H1 (cell line): ENCODE data around the gene NPIPB6. TPM values are rescaled to one million over a fixed set of nuclear protein-coding genes. Genes with fewer than 3 reads are reported as not detected.

ENCODE experiments used
- CTCF ChIA-PET: fragments of 300-600 bp; sonication (Branson Sonifier 250); formaldehyde crosslinking; loops from one replicate; lab custom pipeline; 2021; ENCODE audit not compliant: partially characterized antibody; lab: Charles Lee
- POLR2A ChIA-PET: fragments of 300-600 bp; sonication (Branson Sonifier 250); formaldehyde crosslinking; loops from one replicate; lab custom pipeline; 2021; ENCODE audit warnings: inconsistent platforms; ENCODE audit not compliant: partially characterized antibody; lab: Charles Lee
- DNase-seq, 2 experiments: peaks; one replicate each; pipeline versions ENCODE4 v3.0.0 to v3.0.0-alpha.2; 2010 to 2022; ENCODE audit warnings: low spot score in 2 of 2, low read depth in 1 of 2, mixed read lengths in 1 of 2
- FAIRE-seq: peaks from 2 replicates; lab custom pipeline; 2011; peaks lifted over from hg19 to GRCh38; lab: Jason Lieb, UNC
- H2AFZ ChIP-seq: 2 replicates; pipeline ENCODE4 v1.8.1; 2012; ENCODE audit warnings: low read length, inconsistent platforms
- H2AK5ac ChIP-seq: 2 replicates; pipeline ENCODE4 v1.6.1; 2013; ENCODE audit warnings: low read depth, low read length
- H2BK120ac ChIP-seq: replicated peaks from 2 replicates; pipeline ENCODE3; 2013; ENCODE audit warnings: low read depth, low read length, inconsistent platforms
- H2BK12ac ChIP-seq: 2 replicates; pipeline ENCODE4 v1.6.1; 2013; ENCODE audit warnings: low read depth, low read length
- H2BK15ac ChIP-seq: 2 replicates; pipeline ENCODE4 v1.6.1; 2013; ENCODE audit warnings: low read length
- H2BK20ac ChIP-seq: 2 replicates; pipeline ENCODE4 v1.6.1; 2013; ENCODE audit warnings: low read length
- H2BK5ac ChIP-seq: 2 replicates; pipeline ENCODE4 v1.6.1; 2013; ENCODE audit warnings: low read depth, low read length
- H3K14ac ChIP-seq: 2 replicates; pipeline ENCODE4 v1.6.1; 2013; ENCODE audit warnings: inconsistent platforms; ENCODE audit not compliant: insufficient read length
- H3K18ac ChIP-seq: 2 replicates; pipeline ENCODE4 v1.6.1; 2013; ENCODE audit warnings: low read length; ENCODE audit errors: extremely low read depth
- H3K23ac ChIP-seq: 2 replicates; pipeline ENCODE4 v1.6.1; 2013; ENCODE audit warnings: inconsistent platforms; ENCODE audit not compliant: insufficient read length
- H3K23me2 ChIP-seq: 2 replicates; pipeline ENCODE4 v1.6.1; 2013; ENCODE audit warnings: low read depth, low read length
- H3K27ac ChIP-seq: 2 replicates; pipeline ENCODE4 v1.6.1; 2011; ENCODE audit warnings: low read depth, low read length, inconsistent platforms
- H3K27me3 ChIP-seq, 4 experiments: replicated peaks in 1 of 4; 1 replicate in 1 of 4; 2 replicates in 3 of 4; pipeline versions ENCODE4 v1.6.1 to v1.8.1; 2011 to 2013; ENCODE audit warnings: low read length in 3 of 4, mild to moderate bottlenecking in 3 of 4, inconsistent platforms in 2 of 4, mixed read lengths in 2 of 4, moderate library complexity in 1 of 4; ENCODE audit not compliant: control insufficient read depth in 3 of 4, insufficient read depth in 3 of 4; ENCODE audit errors: extremely low read depth in 1 of 4
- H3K36me3 ChIP-seq, 4 experiments: 2 replicates each; pipeline versions ENCODE4 v1.6.1 to v1.8.1; 2011 to 2013; ENCODE audit warnings: mild to moderate bottlenecking in 4 of 4, low read length in 3 of 4, moderate library complexity in 2 of 4, control low read depth in 1 of 4, inconsistent platforms in 1 of 4; ENCODE audit not compliant: insufficient read depth in 4 of 4, control insufficient read depth in 2 of 4
- H3K4ac ChIP-seq: replicated peaks from 2 replicates; pipeline ENCODE3; 2013; ENCODE audit warnings: low read length, low read depth, mixed read lengths, inconsistent platforms; ENCODE audit not compliant: insufficient read length
- H3K4me1 ChIP-seq, 4 experiments: replicated peaks in 1 of 4; 1 replicate in 1 of 4; 2 replicates in 3 of 4; pipeline versions ENCODE4 v1.6.1 to v1.8.1; 2011 to 2013; ENCODE audit warnings: low read length in 3 of 4, inconsistent platforms in 2 of 4, mixed read lengths in 1 of 4; ENCODE audit not compliant: insufficient read depth in 4 of 4, control insufficient read depth in 3 of 4
- H3K4me2 ChIP-seq, 2 experiments: 2 replicates each; pipeline versions ENCODE4 v1.6.1 to v1.8.1; 2011 to 2013; ENCODE audit warnings: low read depth in 2 of 2, low read length in 2 of 2, control low read depth in 1 of 2, inconsistent platforms in 1 of 2, mild to moderate bottlenecking in 1 of 2; ENCODE audit not compliant: insufficient read depth in 1 of 2
- H3K4me3 ChIP-seq, 4 experiments: fragments of 200-600, 300-600 bp in 1 of 4; sonication (generic), shearing (Covaris generic), sonication (Bioruptor Twin) in 1 of 4; 2 replicates each; pipeline versions ENCODE4 v1.5.1 to v1.8.1; 2011 to 2016; ENCODE audit warnings: low read length in 4 of 4, low read depth in 3 of 4, control low read depth in 2 of 4, inconsistent platforms in 2 of 4, mild to moderate bottlenecking in 2 of 4, mixed read lengths in 1 of 4, moderate library complexity in 1 of 4; ENCODE audit not compliant: insufficient read depth in 2 of 4; ENCODE audit errors: extremely low read depth in 1 of 4
- H3K56ac ChIP-seq: replicated peaks from 2 replicates; pipeline ENCODE3; 2013; ENCODE audit warnings: low read depth, mild to moderate bottlenecking, mixed read lengths, low read length, inconsistent platforms; ENCODE audit not compliant: insufficient read length
- H3K79me1 ChIP-seq: 2 replicates; pipeline ENCODE4 v1.6.1; 2013; ENCODE audit warnings: low read depth, low read length, control low read depth
- H3K79me2 ChIP-seq, 2 experiments: 2 replicates each; pipeline versions ENCODE4 v1.6.1 to v1.8.1; 2012 to 2013; ENCODE audit warnings: low read length in 2 of 2, mild to moderate bottlenecking in 2 of 2, inconsistent platforms in 1 of 2; ENCODE audit not compliant: insufficient read depth in 2 of 2, control insufficient read depth in 1 of 2
- H3K9ac ChIP-seq, 4 experiments: replicated peaks in 1 of 4; 1 replicate in 1 of 4; 2 replicates in 3 of 4; pipeline versions ENCODE4 v1.6.1 to v1.8.1; 2011 to 2013; ENCODE audit warnings: low read depth in 3 of 4, low read length in 3 of 4, control low read depth in 2 of 4, mild to moderate bottlenecking in 2 of 4, moderate library complexity in 2 of 4, inconsistent platforms in 1 of 4; ENCODE audit errors: extremely low read depth in 1 of 4
- H3K9me3 ChIP-seq, 2 experiments: 2 replicates each; pipeline versions ENCODE4 v1.6.1 to v1.8.1; 2012 to 2013; ENCODE audit warnings: mild to moderate bottlenecking in 2 of 2, moderate library complexity in 2 of 2, control low read depth in 1 of 2, inconsistent platforms in 1 of 2, low read depth in 1 of 2, low read length in 1 of 2, mixed read lengths in 1 of 2; ENCODE audit not compliant: insufficient read depth in 2 of 2
- H4K20me1 ChIP-seq, 2 experiments: replicated peaks in 1 of 2; 2 replicates each; pipeline versions ENCODE3 to v1.8.1; 2011 to 2013; ENCODE audit warnings: inconsistent platforms in 2 of 2, low read length in 2 of 2, mild to moderate bottlenecking in 1 of 2; ENCODE audit not compliant: insufficient read depth in 2 of 2, control insufficient read depth in 1 of 2
- H4K5ac ChIP-seq: 2 replicates; pipeline ENCODE4 v1.6.1; 2013; ENCODE audit warnings: low read length, low read depth, mixed read lengths, inconsistent platforms; ENCODE audit not compliant: insufficient read length
- H4K8ac ChIP-seq: 2 replicates; pipeline ENCODE4 v1.8.0; 2013; ENCODE audit warnings: mild to moderate bottlenecking, moderate library complexity, low read length, inconsistent platforms; ENCODE audit not compliant: insufficient read depth; ENCODE audit errors: extremely low read depth
- H4K91ac ChIP-seq: replicated peaks from 2 replicates; pipeline ENCODE3; 2013; ENCODE audit warnings: low read length, mixed read lengths, inconsistent platforms; ENCODE audit not compliant: insufficient read length
- BACH1 ChIP-seq: IDR thresholded peaks from 2 replicates; pipeline ENCODE4 v1.6.1; 2012; ENCODE audit warnings: low read length, improper control_type of control experiment
- CBX5 ChIP-seq: fragments of 300-800, 300-1000 bp; sonication (generic); IDR thresholded peaks from 2 replicates; pipeline ENCODE4 v1.7.1; 2016; ENCODE audit warnings: antibody characterized with exemption, low read length, low read depth
- HDAC2 ChIP-seq, 2 experiments: fragments of 300-600 bp in 1 of 2; sonication (generic) in 1 of 2; IDR thresholded peaks; 2 replicates each; pipeline ENCODE4 v1.6.1; 2011 to 2012; ENCODE audit warnings: low read depth in 2 of 2, low read length in 2 of 2, mild to moderate bottlenecking in 2 of 2, moderate library complexity in 2 of 2, borderline replicate concordance in 1 of 2, inconsistent platforms in 1 of 2
- POLR2A ChIP-seq, 2 experiments: IDR thresholded peaks; 1 replicate in 1 of 2; 2 replicates in 1 of 2; pipeline ENCODE4 v1.6.1; 2011; ENCODE audit warnings: low read depth in 2 of 2, low read length in 2 of 2, mild to moderate bottlenecking in 2 of 2; ENCODE audit errors: control extremely low read depth in 1 of 2
- POU5F1 ChIP-seq: IDR thresholded peaks from 2 replicates; pipeline ENCODE4 v1.6.1; 2011; ENCODE audit warnings: low read depth, mild to moderate bottlenecking, low read length, moderate library complexity
- TCF12 ChIP-seq: IDR thresholded peaks from 2 replicates; pipeline ENCODE4 v1.6.1; 2011; ENCODE audit warnings: low read depth, mild to moderate bottlenecking, low read length
- TEAD4 ChIP-seq: IDR thresholded peaks from 2 replicates; pipeline ENCODE4 v1.6.1; 2012; ENCODE audit warnings: low read depth, low read length, inconsistent platforms, mixed read lengths
- WGBS, 2 experiments: shearing (Covaris generic) in 1 of 2; methylation state at CpG; one replicate each; pipeline versions ENCODE4 v1.1.6 to v1.1.7; 2013 to 2015; ENCODE audit warnings: low lambda C conversion rate in 2 of 2, mixed read lengths in 2 of 2, inconsistent platforms in 1 of 2, low coverage in 1 of 2, missing lambda C conversion rate in 1 of 2; ENCODE audit not compliant: insufficient replicate concordance in 2 of 2, insufficient coverage in 1 of 2, insufficient read length in 1 of 2; ENCODE audit errors: extremely low coverage in 1 of 2, missing lambda C conversion rate in 1 of 2; 5-methylcytosine and 5-hydroxymethylcytosine counted together
- polyA plus RNA-seq, 7 experiments: library from polyadenylated mRNA; depleted of rRNA in 3 of 7; stranded (reverse) in 5 of 7; unstranded in 2 of 7; fragments of >200 nt in 5 of 7; fragments of 200-250 nt in 2 of 7; gene quantifications; 1 replicate in 5 of 7; 2 replicates in 1 of 7; 4 replicates in 1 of 7; pipeline versions ENCODE4 v1.2.1 to v1.2.3, GENCODE V29; 2011 to 2013; ENCODE audit warnings: missing spikeins in 2 of 7, mixed read lengths in 2 of 7
- total RNA-seq: library from RNA; stranded (reverse); fragmentation: NEBNext Ultra II Directional; extraction: Animal tissue kit (Norgen Biotek cat#: 25700); gene quantifications from 2 replicates; pipeline ENCODE4 v1.2.1, GENCODE V29; 2021

The NPIPB6 gene
- total and polyA plus RNA-seq, 2 of the 8 experiments (the other 6 are each of a cell fraction or from before 2014, with no cell fraction given), result 0.83 to 1.9 TPM

DNA sequence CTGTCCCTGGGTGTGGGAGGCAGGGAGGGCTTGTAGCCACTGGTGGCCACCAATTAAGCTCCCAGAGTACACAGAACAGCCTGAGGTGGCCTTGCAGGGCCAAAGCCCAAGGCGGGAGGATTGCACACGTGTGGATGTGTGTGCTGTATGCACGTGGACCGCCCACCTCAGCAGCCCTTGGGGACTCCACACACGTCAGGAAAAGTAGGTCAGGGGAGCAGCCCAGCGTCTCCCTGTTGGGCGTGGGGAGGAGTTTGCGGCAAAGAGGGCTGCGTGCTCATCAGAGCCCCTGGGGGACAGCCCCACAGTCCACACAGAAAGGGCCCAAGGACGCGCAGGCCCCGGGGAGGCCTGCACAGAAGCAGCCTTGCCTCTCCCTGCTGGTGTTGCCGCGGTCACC, 51.4 kb downstream of the NPIPB6 start:
- Histone ChIP-seq H3K23ac (no peak overlapping the region), H3K27ac (no peak overlapping the region), H2BK20ac (no peak overlapping the region), H2AK5ac (no peak overlapping the region), H3K79me2 (peaks cover 0 to 33% of the 10 kb centered on the region in 2 experiments; a peak in 2 of 4 replicates), H4K8ac (no peak overlapping the region), H3K18ac (no peak overlapping the region), H2BK15ac (no peak overlapping the region), H4K91ac (no peak overlapping the region), H3K4ac (no peak overlapping the region), H3K79me1 (peaks cover 20% of the 10 kb centered on the region), H3K56ac (no peak overlapping the region), H3K27me3 (no peaks in the 10 kb centered on the region), H2BK120ac (no peak overlapping the region), H3K36me3 (peaks cover 0 to 5% (median 0%) of the 10 kb centered on the region in 4 experiments; a peak in 4 of 8 replicates), H4K5ac (no peak overlapping the region), H2BK5ac (no peak overlapping the region), H3K23me2 (no peaks in the 10 kb centered on the region), H2BK12ac (no peak overlapping the region)
- DNase-seq, result no peak
- no peak for FAIRE-seq
- WGBS, 2 experiments, result 97% methylated on average over 14 of the region's 14 CpGs; no CpG with 5 or more reads in 1 of the 2 experiments
- POLR2A ChIA-PET, result interaction anchor here (1.1 to 2.3 kb wide), 3 partner anchors 14 to 28 kb away, joined by 3 to 5 read pairs (median 4); no protein-coding TSS in a partner anchor
- TF ChIP-seq POLR2A (IDR thresholded peaks at IDR 0.05; ENCODE audit: control extremely low read depth in 1 of 2, low read depth in 2 of 2, low read length in 2 of 2) (no peak), TCF12 (no peak), TEAD4 (no peak), HDAC2 (IDR thresholded peaks at IDR 0.05; ENCODE audit: borderline replicate concordance in 1 of 2, low read depth in 2 of 2, low read length in 2 of 2) (no peak), BACH1 (no peak), CBX5 (no peak), POU5F1 (no peak)
- TF ChIP-seq, all 59 proteins: peak for 0
- H3K4me3 ChIP-seq, result no peak overlapping the region
- H3K4me2 ChIP-seq, result no peak overlapping the region
- H3K9ac ChIP-seq, result no peak overlapping the region
- no peak overlapping the region for H3K14ac ChIP-seq
- H3K4me1 ChIP-seq, result no peaks in the 10 kb centered on the region; a peak in 1 of 7 replicates
- no peak overlapping the region for H2AFZ ChIP-seq
- H4K20me1 ChIP-seq, result peaks cover 14 to 30% of the 10 kb centered on the region in 2 experiments
- no peaks in the 10 kb centered on the region for H3K9me3 ChIP-seq
- CTCF ChIA-PET, result interaction anchor here (1.7 to 4.5 kb wide), 5 partner anchors 9 to 34 kb away, joined by 11 to 22 read pairs (median 14); no protein-coding TSS in a partner anchor
